Peyer's patch (tissue), 4 donors: ENCODE data around the gene CAV1.

Experiments
- CTCF ChIP-seq, 6 experiments: fragments of 450-650 bp in 4 of 6; fragments of 200-600 bp in 2 of 6; sonication (generic) in 1 of 6; IDR thresholded peaks; one replicate each; pipeline ENCODE4 v1.5.1; 2017 to 2019; ENCODE audit warnings: antibody characterized with exemption in 6 of 6, mild to moderate bottlenecking in 3 of 6, moderate library complexity in 1 of 6
- POLR2A ChIP-seq, 2 donors: fragments of 450-650 bp; IDR thresholded peaks; one replicate each; pipeline ENCODE4 v1.5.1; 2017; ENCODE audit warnings: antibody characterized with exemption in 2 of 2, mild to moderate bottlenecking in 2 of 2, moderate library complexity in 2 of 2

- TF ChIP-seq CTCF (IDR thresholded peaks at IDR 0.05) (no peak), POLR2A (IDR thresholded peaks at IDR 0.05) (no peak)
These were observed 26.9 kb downstream of the CAV1 start for GRCh38 chr7:116551692-116552091.
